Measurements from ENCODE around the gene GAS6. TPM values are rescaled to one million over a fixed set of nuclear protein-coding genes. Genes with fewer than 3 reads are reported as not detected.

GAS6 gene
- total and polyA plus RNA-seq, 2 donors: 36.5 to 89.4 TPM

- Histone ChIP-seq H3K9me3 (ENCODE audit: control insufficient read depth in 2 of 2, insufficient read depth in 1 of 2, low read length in 1 of 2) (peaks cover 9 to 46% of the 10 kb centered on the region in 2 donors), H3K4me3 (ENCODE audit: low read length in 2 of 2) (no peak overlapping the region), H3K4me1 (ENCODE audit: control insufficient read depth in 2 of 2, insufficient read depth in 2 of 2, low read length in 2 of 2) (peaks cover 0 to 4% of the 10 kb centered on the region in 2 donors), H3K36me3 (ENCODE audit: control insufficient read depth in 2 of 2, insufficient read depth in 2 of 2, low read length in 1 of 2) (no peaks in the 10 kb centered on the region), H3K27ac (ENCODE audit: low read depth in 1 of 2, low read length in 1 of 2) (no peak overlapping the region), H3K27me3 (ENCODE audit: control insufficient read depth in 2 of 2, insufficient read depth in 1 of 2, low read length in 1 of 2) (peaks cover 0 to 12% of the 10 kb centered on the region in 2 donors)
- 95% methylated on average over 27 of the region's 27 CpGs for WGBS
- DNase-seq (ENCODE audit: low read depth in 6 of 9, low spot score in 9 of 9): no peak
Measured at GRCh38 chr13:113805431-113806103, 58.3 kb downstream of the GAS6 start.

GRCh38 chr13:113804703-113805430, 59.0 kb downstream of the GAS6 start:
- H3K36me3 ChIP-seq (ENCODE audit: control insufficient read depth in 2 of 2, insufficient read depth in 2 of 2, low read length in 1 of 2): no peaks in the 10 kb centered on the region
- WGBS: 96% methylated on average over 39 of the region's 39 CpGs
- peaks cover 8 to 41% of the 10 kb centered on the region in 2 donors for H3K9me3 ChIP-seq (ENCODE audit: control insufficient read depth in 2 of 2, insufficient read depth in 1 of 2, low read length in 1 of 2)
- H3K4me3 ChIP-seq (ENCODE audit: low read length in 2 of 2): no peak overlapping the region
- no peak overlapping the region for H3K27ac ChIP-seq (ENCODE audit: low read depth in 1 of 2, low read length in 1 of 2)
- peaks cover 0 to 12% of the 10 kb centered on the region in 2 donors for H3K27me3 ChIP-seq (ENCODE audit: control insufficient read depth in 2 of 2, insufficient read depth in 1 of 2, low read length in 1 of 2)
- no peak for DNase-seq (ENCODE audit: low read depth in 6 of 9, low spot score in 9 of 9)
- H3K4me1 ChIP-seq (ENCODE audit: control insufficient read depth in 2 of 2, insufficient read depth in 2 of 2, low read length in 2 of 2): peaks cover 0 to 4% of the 10 kb centered on the region in 2 donors

GRCh38 chr13:113804017-113804702, 59.7 kb downstream of the GAS6 start:
- no peak for DNase-seq (ENCODE audit: low read depth in 6 of 9, low spot score in 9 of 9)
- Histone ChIP-seq H3K36me3 (ENCODE audit: control insufficient read depth in 2 of 2, insufficient read depth in 2 of 2, low read length in 1 of 2) (no peaks in the 10 kb centered on the region), H3K27ac (ENCODE audit: low read depth in 1 of 2, low read length in 1 of 2) (no peak overlapping the region), H3K4me1 (ENCODE audit: control insufficient read depth in 2 of 2, insufficient read depth in 2 of 2, low read length in 2 of 2) (peaks cover 0 to 4% of the 10 kb centered on the region in 2 donors), H3K27me3 (ENCODE audit: control insufficient read depth in 2 of 2, insufficient read depth in 1 of 2, low read length in 1 of 2) (peaks cover 0 to 12% of the 10 kb centered on the region in 2 donors), H3K9me3 (ENCODE audit: control insufficient read depth in 2 of 2, insufficient read depth in 1 of 2, low read length in 1 of 2) (peaks cover 6 to 36% of the 10 kb centered on the region in 2 donors), H3K4me3 (ENCODE audit: low read length in 2 of 2) (no peak overlapping the region)
- 96% methylated on average over 34 of the region's 34 CpGs for WGBS

- whole genome bisulfite sequencing: 92% methylated on average over 32 of the region's 32 CpGs
- Histone ChIP-seq H3K27ac (ENCODE audit: low read depth in 1 of 2, low read length in 1 of 2) (no peak overlapping the region), H3K9me3 (ENCODE audit: control insufficient read depth in 2 of 2, insufficient read depth in 1 of 2, low read length in 1 of 2) (peaks cover 6 to 30% of the 10 kb centered on the region in 2 donors), H3K27me3 (ENCODE audit: control insufficient read depth in 2 of 2, insufficient read depth in 1 of 2, low read length in 1 of 2) (peaks cover 0 to 12% of the 10 kb centered on the region in 2 donors), H3K4me1 (ENCODE audit: control insufficient read depth in 2 of 2, insufficient read depth in 2 of 2, low read length in 2 of 2) (peaks cover 0 to 4% of the 10 kb centered on the region in 2 donors), H3K36me3 (ENCODE audit: control insufficient read depth in 2 of 2, insufficient read depth in 2 of 2, low read length in 1 of 2) (no peaks in the 10 kb centered on the region), H3K4me3 (ENCODE audit: low read length in 2 of 2) (no peak overlapping the region)
- DNase-seq (ENCODE audit: low read depth in 6 of 9, low spot score in 9 of 9): no peak
Measured at GRCh38 chr13:113803409-113804016, 60.4 kb downstream of the GAS6 start.

GRCh38 chr13:113802761-113803160, 61.1 kb downstream of the GAS6 start:
- no peak for DNase-seq (ENCODE audit: low read depth in 6 of 9, low spot score in 9 of 9)
- 71% methylated on average over 25 of the region's 25 CpGs for WGBS

GRCh38 chr13:113802090-113802531, 61.8 kb downstream of the GAS6 start:
- Histone ChIP-seq H3K4me3 (ENCODE audit: low read length in 2 of 2) (no peak overlapping the region), H3K36me3 (ENCODE audit: control insufficient read depth in 2 of 2, insufficient read depth in 2 of 2, low read length in 1 of 2) (no peaks in the 10 kb centered on the region), H3K27ac (ENCODE audit: low read depth in 1 of 2, low read length in 1 of 2) (no peak overlapping the region), H3K27me3 (ENCODE audit: control insufficient read depth in 2 of 2, insufficient read depth in 1 of 2, low read length in 1 of 2) (peaks cover 0 to 12% of the 10 kb centered on the region in 2 donors), H3K9me3 (ENCODE audit: control insufficient read depth in 2 of 2, insufficient read depth in 1 of 2, low read length in 1 of 2) (peaks cover 3 to 16% of the 10 kb centered on the region in 2 donors), H3K4me1 (ENCODE audit: control insufficient read depth in 2 of 2, insufficient read depth in 2 of 2, low read length in 2 of 2) (peaks cover 0 to 4% of the 10 kb centered on the region in 2 donors)
- DNase-seq (ENCODE audit: low read depth in 6 of 9, low spot score in 9 of 9): no peak
- 8% methylated on average over 15 of the region's 15 CpGs for WGBS

More at GRCh38 chr13:113802761-113803160, 61.1 kb downstream of the GAS6 start:
- no peaks in the 10 kb centered on the region for H3K36me3 ChIP-seq (ENCODE audit: control insufficient read depth in 2 of 2, insufficient read depth in 2 of 2, low read length in 1 of 2)
- peaks cover 0 to 12% of the 10 kb centered on the region in 2 donors for H3K27me3 ChIP-seq (ENCODE audit: control insufficient read depth in 2 of 2, insufficient read depth in 1 of 2, low read length in 1 of 2)
- no peak overlapping the region for H3K27ac ChIP-seq (ENCODE audit: low read depth in 1 of 2, low read length in 1 of 2)
- peaks cover 0 to 4% of the 10 kb centered on the region in 2 donors for H3K4me1 ChIP-seq (ENCODE audit: control insufficient read depth in 2 of 2, insufficient read depth in 2 of 2, low read length in 2 of 2)
- peaks cover 3 to 23% of the 10 kb centered on the region in 2 donors for H3K9me3 ChIP-seq (ENCODE audit: control insufficient read depth in 2 of 2, insufficient read depth in 1 of 2, low read length in 1 of 2)
- no peak overlapping the region for H3K4me3 ChIP-seq (ENCODE audit: low read length in 2 of 2)

- Histone ChIP-seq H3K27ac (ENCODE audit: low read depth in 1 of 2, low read length in 1 of 2) (no peak overlapping the region), H3K27me3 (ENCODE audit: control insufficient read depth in 2 of 2, insufficient read depth in 1 of 2, low read length in 1 of 2) (peaks cover 0 to 12% of the 10 kb centered on the region in 2 donors), H3K4me3 (ENCODE audit: low read length in 2 of 2) (no peak overlapping the region), H3K9me3 (ENCODE audit: control insufficient read depth in 2 of 2, insufficient read depth in 1 of 2, low read length in 1 of 2) (peaks cover 0 to 9% of the 10 kb centered on the region in 2 donors), H3K4me1 (ENCODE audit: control insufficient read depth in 2 of 2, insufficient read depth in 2 of 2, low read length in 2 of 2) (peaks cover 0 to 4% of the 10 kb centered on the region in 2 donors), H3K36me3 (ENCODE audit: control insufficient read depth in 2 of 2, insufficient read depth in 2 of 2, low read length in 1 of 2) (no peaks in the 10 kb centered on the region)
- 95% methylated on average over 33 of the region's 33 CpGs for WGBS
- DNase-seq (ENCODE audit: low read depth in 6 of 9, low spot score in 9 of 9): no peak
Measured at GRCh38 chr13:113801289-113801961, 62.5 kb downstream of the GAS6 start.

- Histone ChIP-seq H3K4me3 (ENCODE audit: low read length in 2 of 2) (no peak overlapping the region), H3K9me3 (ENCODE audit: control insufficient read depth in 2 of 2, insufficient read depth in 1 of 2, low read length in 1 of 2) (peaks cover 0 to under 1% of the 10 kb centered on the region in 2 donors), H3K27me3 (ENCODE audit: control insufficient read depth in 2 of 2, insufficient read depth in 1 of 2, low read length in 1 of 2) (peaks cover 0 to 12% of the 10 kb centered on the region in 2 donors), H3K36me3 (ENCODE audit: control insufficient read depth in 2 of 2, insufficient read depth in 2 of 2, low read length in 1 of 2) (no peaks in the 10 kb centered on the region), H3K27ac (ENCODE audit: low read depth in 1 of 2, low read length in 1 of 2) (no peak overlapping the region), H3K4me1 (ENCODE audit: control insufficient read depth in 2 of 2, insufficient read depth in 2 of 2, low read length in 2 of 2) (peaks cover 0 to 4% of the 10 kb centered on the region in 2 donors)
- no peak for DNase-seq (ENCODE audit: low read depth in 6 of 9, low spot score in 9 of 9)
- WGBS: 89% methylated on average over 10 of the region's 10 CpGs
Measured at GRCh38 chr13:113800576-113800926, 63.3 kb downstream of the GAS6 start.
